A673 (cell line): ENCODE results near the gene CEBPE. TPM values are rescaled to one million over a fixed set of nuclear protein-coding genes. Genes with fewer than 3 reads are reported as not detected.

Source experiments
- BruUV-seq: library from RNA; stranded (reverse); fragments of 400-500 nt; replicated peaks from 2 replicates; lab custom pipeline; 2021; lab: Mats Ljungman, UMichigan
- CTCF ChIA-PET: fragments of 300-600 bp; sonication (Branson Sonifier 250); formaldehyde crosslinking; loops from one replicate; lab custom pipeline; 2022; ENCODE audit warnings: antibody characterized with exemption; lab: Charles Lee
- POLR2A ChIA-PET: fragments of 300-600 bp; sonication (Branson Sonifier 250); formaldehyde crosslinking; loops from one replicate; lab custom pipeline; 2022; ENCODE audit warnings: antibody characterized with exemption; ENCODE audit not compliant: low non-redundant PET; lab: Charles Lee
- DNase-seq: peaks from one replicate; pipeline ENCODE4 v3.0.0-alpha.2; 2015; ENCODE audit warnings: low spot score
- H3K27ac ChIP-seq: fragments of 200-600 bp; sonication (generic); 2 replicates; pipeline ENCODE4 v1.5.1; 2016; ENCODE audit warnings: mixed run types, low read depth, mild to moderate bottlenecking, mixed read lengths, antibody characterized with exemption, low read length; ENCODE audit not compliant: poor library complexity, severe bottlenecking
- H3K27me3 ChIP-seq: fragments of 200-600 bp; sonication (generic); replicated peaks from 2 replicates; pipeline ENCODE4 v1.6.1; 2017; ENCODE audit warnings: mixed run types, low read depth, mild to moderate bottlenecking, mixed read lengths, antibody characterized with exemption, low read length; ENCODE audit not compliant: insufficient read depth, poor library complexity
- H3K36me3 ChIP-seq: fragments of 200-600 bp; sonication (generic); 2 replicates; pipeline ENCODE4 v1.6.1; 2016; ENCODE audit warnings: mixed run types, mild to moderate bottlenecking, mixed read lengths, antibody characterized with exemption, low read length; ENCODE audit not compliant: insufficient read depth, poor library complexity, severe bottlenecking
- H3K4me1 ChIP-seq: fragments of 200-600 bp; sonication (generic); 2 replicates; pipeline ENCODE4 v1.6.1; 2017; ENCODE audit warnings: mixed run types, mild to moderate bottlenecking, mixed read lengths, antibody characterized with exemption, low read length; ENCODE audit not compliant: insufficient read depth, poor library complexity, severe bottlenecking
- H3K4me3 ChIP-seq: fragments of 200-600 bp; sonication (generic); 2 replicates; pipeline ENCODE4 v1.5.1; 2016; ENCODE audit warnings: low read depth, mixed run types, mild to moderate bottlenecking, mixed read lengths, low read length; ENCODE audit not compliant: poor library complexity, severe bottlenecking
- H3K9me3 ChIP-seq: fragments of 200-600 bp; sonication (generic); 2 replicates; pipeline ENCODE4 v1.6.1; 2016; ENCODE audit warnings: mixed run types, low read depth, mild to moderate bottlenecking, mixed read lengths, antibody characterized with exemption, low read length; ENCODE audit not compliant: poor library complexity, severe bottlenecking
- CTCF ChIP-seq: fragments of 300-800, 200-600 bp; sonication (generic); conservative IDR thresholded peaks from 2 replicates; pipeline ENCODE4 v1.5.1; 2017; ENCODE audit warnings: low read depth, mild to moderate bottlenecking, antibody characterized with exemption, low read length, moderate library complexity, mixed read lengths
- EZH2 ChIP-seq: fragments of 200-600 bp; sonication (generic); IDR thresholded peaks from 2 replicates; pipeline ENCODE4 v1.6.1; 2017; ENCODE audit warnings: borderline replicate concordance, low read depth, mild to moderate bottlenecking, mixed read lengths, antibody characterized with exemption, low read length; ENCODE audit not compliant: poor library complexity, severe bottlenecking
- intact Hi-C: fragments of 100-400 bp; cut with micrococcal nuclease; formaldehyde crosslinking; loops from one replicate; pipeline ENCODE4 v1.10.0; 2022; ENCODE audit not compliant: unreplicated experiment
- total RNA-seq: library from RNA; stranded (reverse); gene quantifications from 2 replicates; pipeline ENCODE4 v1.2.3, GENCODE V29; 2021

Gene CEBPE
- total RNA-seq, 1 experiment from 2014 or later, result not detected

- intact Hi-C loops, result loop anchor here (10.0 kb wide), 1 partner anchor 170 kb away; no protein-coding TSS in a partner anchor
- Histone ChIP-seq H3K27me3 (no peaks in the 10 kb centered on the region), H3K36me3 (no peaks in the 10 kb centered on the region), H3K27ac (no peak overlapping the region), H3K9me3 (no peaks in the 10 kb centered on the region), H3K4me3 (no peak overlapping the region), H3K4me1 (peaks cover 29% of the 10 kb centered on the region)
- DNase-seq, result no peak
- POLR2A ChIA-PET, result interaction anchor here (0.6 kb wide), 1 partner anchor 58 kb away, joined by 11 read pairs; no protein-coding TSS in a partner anchor
- no TSS peak for BruUV-seq
- TF ChIP-seq EZH2, result no peak
- TF ChIP-seq CTCF, result no peak
- CTCF ChIA-PET, result no interaction called here
Measured at GRCh38 chr14:23125011-23125410, 6.0 kb upstream of the CEBPE start.

DNA sequence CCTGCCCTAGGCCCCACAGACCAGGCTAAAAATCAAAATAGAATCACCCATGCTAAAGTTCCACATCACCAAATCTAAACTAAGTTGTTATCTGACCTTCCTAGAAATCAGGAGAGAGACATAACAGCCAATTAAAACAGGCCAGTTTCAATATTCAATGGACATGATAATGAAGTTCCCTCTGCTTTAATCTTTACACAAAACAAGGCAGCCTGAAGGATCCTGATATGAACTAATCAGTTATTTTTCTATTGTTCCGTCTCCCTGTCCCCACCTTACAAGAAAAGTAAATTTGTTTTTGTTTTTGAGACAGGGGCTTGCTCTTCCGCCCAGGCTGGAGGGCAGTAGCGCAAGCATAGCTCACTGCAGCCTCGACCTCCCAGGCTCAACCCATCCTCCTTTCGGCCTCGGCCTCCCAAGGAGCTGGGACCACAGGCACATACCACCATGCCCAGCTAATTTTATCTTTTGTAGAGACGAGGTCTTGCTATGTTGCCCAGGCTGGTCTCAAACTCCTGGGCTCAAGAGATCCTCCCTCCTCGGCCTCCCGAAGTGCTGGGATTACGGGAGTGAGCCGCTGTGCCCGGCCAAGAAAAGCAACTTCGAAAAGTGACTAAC lies 5.4 kb upstream of the CEBPE start:
- TF ChIP-seq EZH2, result no peak
- TF ChIP-seq CTCF, result no peak
- ChIA-PET POLR2A (interaction anchor here (0.6 kb wide), 1 partner anchor 58 kb away, joined by 11 read pairs; no protein-coding TSS in a partner anchor), CTCF (no interaction called here)
- no peak for DNase-seq
- Histone ChIP-seq H3K4me3 (no peak overlapping the region), H3K9me3 (no peaks in the 10 kb centered on the region), H3K27ac (no peak overlapping the region), H3K36me3 (no peaks in the 10 kb centered on the region), H3K27me3 (no peaks in the 10 kb centered on the region), H3K4me1 (peaks cover 29% of the 10 kb centered on the region)
- intact Hi-C loops, result loop anchor here (10.0 kb wide), 1 partner anchor 170 kb away; no protein-coding TSS in a partner anchor
- no TSS peak for BruUV-seq

DNA sequence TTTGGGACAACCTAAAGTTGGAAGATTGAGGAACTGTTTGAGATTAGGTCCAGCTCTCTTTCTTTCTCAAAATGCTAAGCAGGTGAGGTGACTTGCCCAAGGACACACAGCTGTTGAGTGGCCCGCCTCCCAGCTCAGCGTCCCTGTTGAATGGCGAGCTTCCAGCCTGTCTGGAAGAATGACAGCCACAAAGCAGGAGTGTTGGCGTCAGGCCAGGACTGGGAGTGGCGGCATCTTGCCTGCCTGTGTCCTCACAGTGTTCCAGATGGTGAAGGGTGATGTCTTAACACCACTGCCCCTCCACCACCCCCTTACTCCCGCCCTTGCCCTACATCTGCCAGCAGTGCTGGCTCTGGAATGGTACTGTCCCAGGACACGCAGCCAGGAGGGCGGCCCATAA lies 4.4 kb upstream of the CEBPE start:
- TF ChIP-seq EZH2 (no peak), CTCF (no peak)
- Histone ChIP-seq H3K9me3 (no peaks in the 10 kb centered on the region), H3K4me1 (peaks cover 29% of the 10 kb centered on the region), H3K36me3 (no peaks in the 10 kb centered on the region), H3K27me3 (no peaks in the 10 kb centered on the region), H3K27ac (no peak overlapping the region), H3K4me3 (no peak overlapping the region)
- intact Hi-C loops, result loop anchor here (10.0 kb wide), 1 partner anchor 171 kb away; no protein-coding TSS in a partner anchor
- ChIA-PET CTCF (no interaction called here), POLR2A (no interaction called here)
- BruUV-seq, result no TSS peak
- peak; percentile 71 for DNase-seq
